Glutamatergic neuron (in vitro differentiated cells): ENCODE data around the gene CST4. TPM values are rescaled to one million over a fixed set of nuclear protein-coding genes. Genes with fewer than 3 reads are reported as not detected.
"Not testable (repeated sequence)": the region's sequence is repeated elsewhere in the genome, so short reads cannot be mapped to it uniquely, and the experiment has no call there.

ENCODE experiments used
- DNase-seq: peaks from one replicate; pipeline ENCODE4 v3.0.0; 2022
- H3K27ac Mint-ChIP-seq: one replicate; pipeline ENCODE4 v1.8.0; 2020; ENCODE audit warnings: mild to moderate bottlenecking, mixed read lengths, inconsistent platforms; ENCODE audit not compliant: unreplicated experiment
- H3K27me3 Mint-ChIP-seq: one replicate; pipeline ENCODE4 v1.8.0; 2020; ENCODE audit warnings: mild to moderate bottlenecking, moderate library complexity, mixed read lengths, inconsistent platforms; ENCODE audit not compliant: unreplicated experiment
- H3K36me3 Mint-ChIP-seq: one replicate; pipeline ENCODE4 v1.8.0; 2020; ENCODE audit warnings: mild to moderate bottlenecking, mixed read lengths, inconsistent platforms; ENCODE audit not compliant: unreplicated experiment
- H3K4me1 Mint-ChIP-seq: one replicate; pipeline ENCODE4 v1.8.0; 2020; ENCODE audit warnings: mild to moderate bottlenecking, low read depth, mixed read lengths, inconsistent platforms; ENCODE audit not compliant: unreplicated experiment
- H3K4me3 Mint-ChIP-seq: one replicate; pipeline ENCODE4 v1.8.0; 2020; ENCODE audit warnings: mild to moderate bottlenecking, mixed read lengths, inconsistent platforms; ENCODE audit not compliant: unreplicated experiment
- H3K9me3 Mint-ChIP-seq: one replicate; pipeline ENCODE4 v1.8.0; 2020; ENCODE audit warnings: mild to moderate bottlenecking, moderate library complexity, mixed read lengths, inconsistent platforms; ENCODE audit not compliant: unreplicated experiment
- CTCF ChIP-seq: fragments of 200-600 bp; sonication (generic); IDR thresholded peaks from one replicate; pipeline ENCODE4 v1.5.0; 2021; ENCODE audit not compliant: partially characterized antibody, unreplicated experiment
- total RNA-seq: library from RNA; stranded (reverse); fragmentation: NEBNext Ultra II Directional; extraction: Animal tissue kit (Norgen Biotek cat#: 25700); gene quantifications from one replicate; pipeline ENCODE4 v1.2.1, GENCODE V29; 2021; ENCODE audit not compliant: unreplicated experiment

Gene CST4
- total RNA-seq, 1 donor from 2014 or later = not detected

- H3K27ac Mint-ChIP-seq = no peak overlapping the region
- H3K9me3 Mint-ChIP-seq = no peaks in the 10 kb centered on the region
- TF ChIP-seq CTCF = no peak
- H3K4me3 Mint-ChIP-seq = no peak overlapping the region
- no peaks in the 10 kb centered on the region for H3K4me1 Mint-ChIP-seq
- H3K36me3 Mint-ChIP-seq = no peaks in the 10 kb centered on the region
- DNase-seq = no peak
- H3K27me3 Mint-ChIP-seq = peaks cover 3% of the 10 kb centered on the region
These were observed 12.1 kb upstream of the CST4 start for GRCh38 chr20:23700931-23701330.

GRCh38 chr20:23697947-23698346 lies 9.1 kb upstream of the CST4 start:
- peaks cover 1% of the 10 kb centered on the region for H3K9me3 Mint-ChIP-seq
- H3K27me3 Mint-ChIP-seq = peaks cover 3% of the 10 kb centered on the region
- H3K4me3 Mint-ChIP-seq = no peak overlapping the region
- no peak for TF ChIP-seq CTCF
- peaks cover 11% of the 10 kb centered on the region for H3K4me1 Mint-ChIP-seq
- H3K36me3 Mint-ChIP-seq = no peaks in the 10 kb centered on the region
- DNase-seq = no peak
- no peak overlapping the region for H3K27ac Mint-ChIP-seq

GRCh38 chr20:23695068-23695395 lies 6.2 kb upstream of the CST4 start:
- not testable (repeated sequence) for H3K9me3 Mint-ChIP-seq, H3K27ac Mint-ChIP-seq, H3K27me3 Mint-ChIP-seq, DNase-seq, H3K36me3 Mint-ChIP-seq, H3K4me3 Mint-ChIP-seq
- H3K4me1 Mint-ChIP-seq = peaks cover 11% of the 10 kb centered on the region

GRCh38 chr20:23694178-23695067 lies 5.6 kb upstream of the CST4 start:
- not testable (repeated sequence) for H3K27me3 Mint-ChIP-seq, H3K36me3 Mint-ChIP-seq, H3K9me3 Mint-ChIP-seq, H3K4me3 Mint-ChIP-seq, H3K27ac Mint-ChIP-seq, DNase-seq
- H3K4me1 Mint-ChIP-seq = peaks cover 11% of the 10 kb centered on the region

- DNase-seq, H3K36me3 Mint-ChIP-seq, H3K9me3 Mint-ChIP-seq, H3K4me3 Mint-ChIP-seq, H3K27me3 Mint-ChIP-seq, H3K27ac Mint-ChIP-seq: not testable (repeated sequence)
- H3K4me1 Mint-ChIP-seq = peaks cover 11% of the 10 kb centered on the region
These were observed 4.1 kb upstream of the CST4 start for GRCh38 chr20:23692725-23693619.

GRCh38 chr20:23691675-23692074 lies 2.8 kb upstream of the CST4 start:
- Mint-ChIP-seq H3K4me3 (no peak overlapping the region), H3K36me3 (peaks cover 4% of the 10 kb centered on the region), H3K27me3 (peaks cover 3% of the 10 kb centered on the region), H3K27ac (no peak overlapping the region), H3K9me3 (peaks cover 6% of the 10 kb centered on the region), H3K4me1 (peaks cover 11% of the 10 kb centered on the region)
- no peak for TF ChIP-seq CTCF
- DNase-seq = no peak
